ENCODE results near the gene CAPN3.

CAPN3 gene

GRCh38 chr15:42444415-42445063, 85.2 kb downstream of the CAPN3 start:
- Histone ChIP-seq H2AFZ (ENCODE audit: low read length) (no peak overlapping the region), H3K27ac (ENCODE audit: low read length) (no peak overlapping the region), H3K9ac (ENCODE audit: low read length) (no peak overlapping the region), H3K36me3 (replicated peaks; ENCODE audit: insufficient read depth, low read length) (no peaks in the 10 kb centered on the region), H3K27me3 (replicated peaks; ENCODE audit: insufficient read depth, low read length) (no peaks in the 10 kb centered on the region), H3K9me2 (replicated peaks; ENCODE audit: insufficient read depth, low read length) (no peaks in the 10 kb centered on the region), H4K20me1 (ENCODE audit: insufficient read depth, low read length) (no peaks in the 10 kb centered on the region), H3K4me2 (ENCODE audit: low read depth, low read length) (no peak overlapping the region), H3K9me3 (replicated peaks; ENCODE audit: insufficient read depth, low read length) (no peaks in the 10 kb centered on the region), H3K4me1 (ENCODE audit: low read length) (no peaks in the 10 kb centered on the region), H3K79me2 (ENCODE audit: low read length) (no peaks in the 10 kb centered on the region), H3F3A (ENCODE audit: insufficient read depth, low read length) (no peaks in the 10 kb centered on the region), H3K4me3 (ENCODE audit: low read length) (no peak overlapping the region)
- no peak for DNase-seq
- no peak for TF ChIP-seq EZH2phosphoT487 (IDR thresholded peaks at IDR 0.05; ENCODE audit: low read length)
- TF ChIP-seq CTCF (IDR thresholded peaks at IDR 0.05; ENCODE audit: low read length), result no peak
- TF ChIP-seq EZH2 (optimal IDR thresholded peaks at IDR 0.05; ENCODE audit: low read depth, low read length), result no peak

- Histone ChIP-seq H4K20me1 (ENCODE audit: insufficient read depth, low read length) (no peaks in the 10 kb centered on the region), H3K4me3 (ENCODE audit: low read length) (no peak overlapping the region), H2AFZ (ENCODE audit: low read length) (no peak overlapping the region), H3K27ac (ENCODE audit: low read length) (no peak overlapping the region), H3K9ac (ENCODE audit: low read length) (no peak overlapping the region), H3F3A (ENCODE audit: insufficient read depth, low read length) (no peaks in the 10 kb centered on the region), H3K4me1 (ENCODE audit: low read length) (no peaks in the 10 kb centered on the region), H3K9me3 (replicated peaks; ENCODE audit: insufficient read depth, low read length) (no peaks in the 10 kb centered on the region), H3K79me2 (ENCODE audit: low read length) (no peaks in the 10 kb centered on the region), H3K27me3 (replicated peaks; ENCODE audit: insufficient read depth, low read length) (no peaks in the 10 kb centered on the region), H3K4me2 (ENCODE audit: low read depth, low read length) (no peak overlapping the region), H3K9me2 (replicated peaks; ENCODE audit: insufficient read depth, low read length) (no peaks in the 10 kb centered on the region), H3K36me3 (replicated peaks; ENCODE audit: insufficient read depth, low read length) (0 out of 2 replicates have a peak, but pooled peaks cover 2% of the 10 kb centered on the region)
- DNase-seq, result no peak
- no peak for TF ChIP-seq EZH2 (optimal IDR thresholded peaks at IDR 0.05; ENCODE audit: low read depth, low read length)
- TF ChIP-seq CTCF (IDR thresholded peaks at IDR 0.05; ENCODE audit: low read length), result no peak
- no peak for TF ChIP-seq EZH2phosphoT487 (IDR thresholded peaks at IDR 0.05; ENCODE audit: low read length)
These were observed 86.2 kb downstream of the CAPN3 start for GRCh38 chr15:42445551-42445950.

GRCh38 chr15:42447599-42447998, 88.3 kb downstream of the CAPN3 start:
- Histone ChIP-seq H3K4me1 (ENCODE audit: low read length) (no peaks in the 10 kb centered on the region), H3K36me3 (replicated peaks; ENCODE audit: insufficient read depth, low read length) (peaks cover 7% of the 10 kb centered on the region; the same call in 1 of the 2 replicates), H4K20me1 (ENCODE audit: insufficient read depth, low read length) (no peaks in the 10 kb centered on the region), H3K9me2 (replicated peaks; ENCODE audit: insufficient read depth, low read length) (no peaks in the 10 kb centered on the region), H2AFZ (ENCODE audit: low read length) (no peak overlapping the region), H3K27ac (ENCODE audit: low read length) (no peak overlapping the region), H3K79me2 (ENCODE audit: low read length) (no peaks in the 10 kb centered on the region), H3K27me3 (replicated peaks; ENCODE audit: insufficient read depth, low read length) (no peaks in the 10 kb centered on the region), H3K9me3 (replicated peaks; ENCODE audit: insufficient read depth, low read length) (no peaks in the 10 kb centered on the region), H3K4me2 (ENCODE audit: low read depth, low read length) (no peak overlapping the region), H3K9ac (ENCODE audit: low read length) (no peak overlapping the region), H3F3A (ENCODE audit: insufficient read depth, low read length) (no peaks in the 10 kb centered on the region), H3K4me3 (ENCODE audit: low read length) (no peak overlapping the region)
- TF ChIP-seq EZH2 (optimal IDR thresholded peaks at IDR 0.05; ENCODE audit: low read depth, low read length), result no peak
- TF ChIP-seq CTCF (IDR thresholded peaks at IDR 0.05; ENCODE audit: low read length), result no peak
- TF ChIP-seq EZH2phosphoT487 (IDR thresholded peaks at IDR 0.05; ENCODE audit: low read length), result no peak
- DNase-seq, result no peak

Data from MM.1S (cell line).